Measurements from ENCODE around the gene AUH. TPM values are rescaled to one million over a fixed set of nuclear protein-coding genes. Genes with fewer than 3 reads are reported as not detected.

AUH gene
- polyA plus RNA-seq, 1 donor from 2014 or later, result 42.6 TPM

DNA sequence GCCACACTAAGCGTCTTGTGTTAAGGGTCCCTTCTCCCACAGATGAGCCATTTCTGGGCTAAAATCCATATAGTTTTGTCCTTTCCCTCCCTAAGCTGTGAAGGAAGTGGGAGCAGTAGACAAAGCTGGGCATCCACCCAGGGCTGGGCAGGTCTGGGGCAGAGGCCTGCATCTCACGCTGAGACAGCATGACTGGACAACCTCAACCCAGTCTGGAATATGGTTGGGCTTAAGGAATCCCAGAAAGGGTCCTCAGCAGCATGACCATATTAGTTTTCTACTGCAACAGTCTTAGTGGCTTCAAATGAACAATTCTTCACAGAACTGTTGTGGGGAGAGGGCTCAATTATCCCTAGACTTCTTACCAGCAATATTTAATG is 173.8 kb downstream of the AUH start:
- H3K9me2 ChIP-seq (ENCODE audit: insufficient read depth, low read length), result no peaks in the 10 kb centered on the region
- TF ChIP-seq SMC3 (conservative IDR thresholded peaks at IDR 0.05; ENCODE audit: poor library complexity), result no peak
- H3K9me3 ChIP-seq (ENCODE audit: low read length), result no peaks in the 10 kb centered on the region
- no peak overlapping the region for H3K4me3 ChIP-seq (ENCODE audit: low read length)
- H2AFZ ChIP-seq (ENCODE audit: low read depth, low read length), result no peak overlapping the region
- no peaks in the 10 kb centered on the region for H3K36me3 ChIP-seq (ENCODE audit: insufficient read depth, low read length)
- H4K20me1 ChIP-seq (ENCODE audit: insufficient read depth), result no peaks in the 10 kb centered on the region
- no peak overlapping the region for H3K4me2 ChIP-seq (ENCODE audit: low read length)
- H3K27me3 ChIP-seq (ENCODE audit: insufficient read depth, low read depth, low read length), result no peaks in the 10 kb centered on the region
- H3K9ac ChIP-seq (ENCODE audit: low read length), result no peak overlapping the region
- no peaks in the 10 kb centered on the region for H3K79me2 ChIP-seq (replicated peaks; ENCODE audit: insufficient read depth, low read length)
- H3K27ac ChIP-seq (ENCODE audit: low read length), result no peak overlapping the region
- H3F3A ChIP-seq (ENCODE audit: insufficient read depth, low read length, poor library complexity, severe bottlenecking), result no peaks in the 10 kb centered on the region

DNA sequence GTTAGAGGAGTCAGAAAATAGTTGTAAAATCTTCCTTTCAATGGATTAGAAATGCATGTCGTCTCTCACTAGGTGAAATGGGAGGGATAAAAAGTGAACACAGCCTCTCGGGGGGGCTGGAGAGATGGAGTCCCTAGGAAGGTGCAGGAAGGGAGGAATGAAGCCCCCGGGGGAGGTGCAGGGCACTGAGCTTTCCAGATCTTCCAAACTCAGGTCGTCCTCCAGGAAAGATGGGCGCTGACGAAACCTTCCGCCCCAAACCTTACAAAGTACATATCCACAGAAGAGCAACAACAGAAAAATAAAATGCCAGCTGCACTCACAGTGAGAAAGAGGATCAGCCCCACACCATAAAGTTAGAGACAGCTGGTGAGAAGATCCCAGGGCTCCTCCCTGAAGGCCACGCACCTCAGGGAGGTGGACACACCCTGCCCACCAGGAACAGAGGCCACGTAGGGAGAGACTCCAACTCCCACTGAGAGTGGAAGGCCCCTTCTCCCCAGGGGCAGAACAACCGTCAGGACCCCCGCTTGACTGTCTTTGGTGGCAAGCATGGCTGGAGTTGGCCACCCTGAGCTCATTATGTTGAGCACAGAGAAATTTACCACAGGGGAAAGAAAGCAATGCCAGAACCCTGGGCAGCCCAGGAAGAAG is 174.3 kb downstream of the AUH start:
- Histone ChIP-seq H3K4me3 (ENCODE audit: low read length) (no peak overlapping the region), H3K27ac (ENCODE audit: low read length) (no peak overlapping the region), H3K9me3 (ENCODE audit: low read length) (no peaks in the 10 kb centered on the region), H3K79me2 (replicated peaks; ENCODE audit: insufficient read depth, low read length) (no peaks in the 10 kb centered on the region), H4K20me1 (ENCODE audit: insufficient read depth) (no peaks in the 10 kb centered on the region), H3K9ac (ENCODE audit: low read length) (no peak overlapping the region), H3K9me2 (ENCODE audit: insufficient read depth, low read length) (no peaks in the 10 kb centered on the region), H3K27me3 (ENCODE audit: insufficient read depth, low read depth, low read length) (no peaks in the 10 kb centered on the region), H2AFZ (ENCODE audit: low read depth, low read length) (no peak overlapping the region), H3K36me3 (ENCODE audit: insufficient read depth, low read length) (no peaks in the 10 kb centered on the region), H3K4me2 (ENCODE audit: low read length) (no peak overlapping the region), H3F3A (ENCODE audit: insufficient read depth, low read length, poor library complexity, severe bottlenecking) (no peaks in the 10 kb centered on the region)
- TF ChIP-seq RAD21 (conservative IDR thresholded peaks at IDR 0.05), result no peak
- TF ChIP-seq, protein P1, sequence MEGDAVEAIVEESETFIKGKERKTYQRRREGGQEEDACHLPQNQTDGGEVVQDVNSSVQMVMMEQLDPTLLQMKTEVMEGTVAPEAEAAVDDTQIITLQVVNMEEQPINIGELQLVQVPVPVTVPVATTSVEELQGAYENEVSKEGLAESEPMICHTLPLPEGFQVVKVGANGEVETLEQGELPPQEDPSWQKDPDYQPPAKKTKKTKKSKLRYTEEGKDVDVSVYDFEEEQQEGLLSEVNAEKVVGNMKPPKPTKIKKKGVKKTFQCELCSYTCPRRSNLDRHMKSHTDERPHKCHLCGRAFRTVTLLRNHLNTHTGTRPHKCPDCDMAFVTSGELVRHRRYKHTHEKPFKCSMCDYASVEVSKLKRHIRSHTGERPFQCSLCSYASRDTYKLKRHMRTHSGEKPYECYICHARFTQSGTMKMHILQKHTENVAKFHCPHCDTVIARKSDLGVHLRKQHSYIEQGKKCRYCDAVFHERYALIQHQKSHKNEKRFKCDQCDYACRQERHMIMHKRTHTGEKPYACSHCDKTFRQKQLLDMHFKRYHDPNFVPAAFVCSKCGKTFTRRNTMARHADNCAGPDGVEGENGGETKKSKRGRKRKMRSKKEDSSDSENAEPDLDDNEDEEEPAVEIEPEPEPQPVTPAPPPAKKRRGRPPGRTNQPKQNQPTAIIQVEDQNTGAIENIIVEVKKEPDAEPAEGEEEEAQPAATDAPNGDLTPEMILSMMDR (IDR thresholded peaks at IDR 0.05; ENCODE audit: poor library complexity, severe bottlenecking), result no peak
- no peak for TF ChIP-seq EP300 (conservative IDR thresholded peaks at IDR 0.05; ENCODE audit: poor library complexity, severe bottlenecking)
- TF ChIP-seq TAF1 (IDR thresholded peaks at IDR 0.05; ENCODE audit: low read depth), result no peak
- TF ChIP-seq SMC3 (conservative IDR thresholded peaks at IDR 0.05; ENCODE audit: poor library complexity), result no peak
- TF ChIP-seq POLR2AphosphoS5 (IDR thresholded peaks at IDR 0.05), result no peak
- TF ChIP-seq, protein P2, sequence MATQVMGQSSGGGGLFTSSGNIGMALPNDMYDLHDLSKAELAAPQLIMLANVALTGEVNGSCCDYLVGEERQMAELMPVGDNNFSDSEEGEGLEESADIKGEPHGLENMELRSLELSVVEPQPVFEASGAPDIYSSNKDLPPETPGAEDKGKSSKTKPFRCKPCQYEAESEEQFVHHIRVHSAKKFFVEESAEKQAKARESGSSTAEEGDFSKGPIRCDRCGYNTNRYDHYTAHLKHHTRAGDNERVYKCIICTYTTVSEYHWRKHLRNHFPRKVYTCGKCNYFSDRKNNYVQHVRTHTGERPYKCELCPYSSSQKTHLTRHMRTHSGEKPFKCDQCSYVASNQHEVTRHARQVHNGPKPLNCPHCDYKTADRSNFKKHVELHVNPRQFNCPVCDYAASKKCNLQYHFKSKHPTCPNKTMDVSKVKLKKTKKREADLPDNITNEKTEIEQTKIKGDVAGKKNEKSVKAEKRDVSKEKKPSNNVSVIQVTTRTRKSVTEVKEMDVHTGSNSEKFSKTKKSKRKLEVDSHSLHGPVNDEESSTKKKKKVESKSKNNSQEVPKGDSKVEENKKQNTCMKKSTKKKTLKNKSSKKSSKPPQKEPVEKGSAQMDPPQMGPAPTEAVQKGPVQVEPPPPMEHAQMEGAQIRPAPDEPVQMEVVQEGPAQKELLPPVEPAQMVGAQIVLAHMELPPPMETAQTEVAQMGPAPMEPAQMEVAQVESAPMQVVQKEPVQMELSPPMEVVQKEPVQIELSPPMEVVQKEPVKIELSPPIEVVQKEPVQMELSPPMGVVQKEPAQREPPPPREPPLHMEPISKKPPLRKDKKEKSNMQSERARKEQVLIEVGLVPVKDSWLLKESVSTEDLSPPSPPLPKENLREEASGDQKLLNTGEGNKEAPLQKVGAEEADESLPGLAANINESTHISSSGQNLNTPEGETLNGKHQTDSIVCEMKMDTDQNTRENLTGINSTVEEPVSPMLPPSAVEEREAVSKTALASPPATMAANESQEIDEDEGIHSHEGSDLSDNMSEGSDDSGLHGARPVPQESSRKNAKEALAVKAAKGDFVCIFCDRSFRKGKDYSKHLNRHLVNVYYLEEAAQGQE (IDR thresholded peaks at IDR 0.05; ENCODE audit: borderline replicate concordance), result no peak
- TF ChIP-seq EZH2 (IDR thresholded peaks at IDR 0.05; ENCODE audit: borderline replicate concordance, insufficient read depth, low read length, poor library complexity, severe bottlenecking), result no peak
- TF ChIP-seq MXI1 (conservative IDR thresholded peaks at IDR 0.05; ENCODE audit: poor library complexity, severe bottlenecking), result no peak
